Raji (cell line): ENCODE measurements around the gene AK3.

Experiments used
- POLR2A ChIP-seq: IDR thresholded peaks from 2 replicates; pipeline ENCODE4 v1.6.1; 2011; ENCODE audit warnings: low read depth, low read length, control low read depth; ENCODE audit not compliant: insufficient read depth

AK3 gene

DNA sequence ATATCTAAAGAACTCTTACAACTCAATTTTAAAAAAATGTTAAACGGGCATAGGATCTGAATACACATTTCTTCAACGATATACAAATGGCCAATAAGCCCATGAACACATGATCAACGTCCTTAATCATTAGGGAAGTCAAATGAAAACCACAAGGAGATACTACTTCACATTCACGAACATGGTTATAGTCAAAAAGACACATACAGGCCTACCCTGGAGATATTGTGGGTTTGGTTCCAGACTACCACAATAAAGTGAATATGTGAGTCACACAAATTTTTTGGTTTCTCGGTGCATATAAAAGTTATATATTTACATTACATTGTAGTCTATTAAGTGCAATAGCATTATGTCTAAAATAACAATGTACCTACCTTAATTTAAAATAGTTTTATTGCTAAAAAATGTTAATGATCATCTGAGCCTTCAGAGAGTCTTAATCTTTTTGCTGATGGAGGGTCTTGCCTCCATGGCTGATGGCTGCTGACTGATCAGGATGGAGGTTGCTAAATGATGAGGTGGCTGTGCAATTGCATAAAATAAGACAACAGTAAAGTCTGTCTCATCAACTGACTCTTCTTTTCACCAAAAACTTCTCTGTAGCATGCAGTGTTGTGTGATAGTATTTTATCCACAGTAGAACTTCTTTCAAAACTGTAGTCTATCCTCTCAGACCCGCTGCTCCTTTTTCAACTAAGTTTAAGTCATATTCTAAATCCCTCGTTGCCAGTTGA is 15.1 kb downstream of the AK3 start:
- TF ChIP-seq POLR2A: no peak

- TF ChIP-seq POLR2A: no peak
These were observed 19.3 kb downstream of the AK3 start for GRCh38 chr9:4721736-4722135.

DNA sequence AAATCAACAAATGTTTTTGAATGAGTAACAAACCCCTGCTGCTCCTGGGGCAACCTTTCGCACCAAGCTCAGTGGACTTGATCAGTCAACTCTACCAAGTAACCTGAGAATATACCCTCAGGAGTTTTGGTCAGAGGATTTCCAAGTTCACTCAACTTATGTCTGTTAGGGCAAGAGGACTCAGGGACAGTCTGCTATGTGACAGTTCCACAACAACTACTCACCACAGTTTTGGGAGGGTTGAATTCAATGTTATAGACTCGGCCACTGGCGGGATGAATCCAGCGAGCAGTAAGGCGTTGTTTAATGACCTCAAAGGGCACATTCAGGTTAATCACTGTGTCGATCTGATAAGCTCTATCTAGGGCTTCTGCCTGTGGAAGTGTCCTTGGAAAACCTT is 22.1 kb downstream of the AK3 start:
- no peak for TF ChIP-seq POLR2A

DNA sequence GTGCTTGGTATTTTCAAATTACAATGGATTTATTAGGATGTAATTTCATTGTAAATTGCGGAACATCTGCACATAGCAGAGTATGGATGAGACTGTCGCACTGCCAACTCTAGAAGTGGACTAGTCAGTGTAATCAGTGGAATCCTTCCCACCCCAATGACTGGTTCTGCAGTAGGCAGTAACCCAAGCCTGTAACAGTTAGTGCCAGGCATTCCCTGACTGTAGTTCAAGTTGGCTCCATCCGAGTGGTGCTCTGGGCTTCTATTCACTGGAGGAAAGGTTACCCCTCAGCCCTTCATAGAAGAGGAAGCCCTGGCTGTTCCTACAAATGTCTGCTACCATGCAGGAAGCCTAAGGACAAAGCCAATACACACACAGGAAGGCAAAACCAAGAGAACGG is 23.2 kb downstream of the AK3 start:
- TF ChIP-seq POLR2A: no peak

- TF ChIP-seq POLR2A: no peak
These were observed 24.8 kb downstream of the AK3 start for GRCh38 chr9:4716163-4716562.

DNA sequence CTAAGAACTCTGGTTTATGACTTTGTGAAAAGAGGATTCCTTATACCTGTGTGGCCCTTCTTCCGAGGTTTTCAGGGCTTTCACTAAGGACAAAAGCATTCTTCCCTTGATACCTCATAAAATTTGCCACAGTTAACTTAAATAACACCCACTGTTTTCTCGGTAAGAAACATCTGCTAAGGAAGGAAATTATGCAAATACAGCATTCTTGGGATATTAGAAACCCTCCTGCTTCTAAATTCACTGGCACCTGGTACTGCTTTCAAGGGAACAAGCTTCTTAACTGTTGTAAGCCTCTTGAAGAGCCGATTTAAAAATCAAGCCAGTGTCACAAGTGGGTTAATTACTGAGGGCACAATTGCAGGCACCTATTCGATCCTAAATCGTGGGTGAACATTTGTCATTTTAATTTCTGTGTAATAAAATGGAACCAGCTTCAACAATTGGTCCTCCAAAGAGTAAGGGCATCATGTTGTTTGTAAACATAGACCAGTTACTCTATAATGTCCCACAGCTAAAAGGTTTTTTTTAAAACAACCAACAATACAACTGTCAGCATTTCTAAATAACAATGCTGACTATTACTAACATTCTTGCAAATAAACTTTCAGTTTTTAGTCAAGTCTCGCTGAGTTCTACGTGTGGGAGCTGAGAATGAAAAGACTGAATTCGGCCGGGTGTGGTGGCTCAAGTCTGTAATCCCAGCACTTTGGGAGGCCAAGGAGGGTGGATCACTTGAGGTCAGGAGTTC is 26.6 kb downstream of the AK3 start:
- TF ChIP-seq POLR2A: no peak

DNA sequence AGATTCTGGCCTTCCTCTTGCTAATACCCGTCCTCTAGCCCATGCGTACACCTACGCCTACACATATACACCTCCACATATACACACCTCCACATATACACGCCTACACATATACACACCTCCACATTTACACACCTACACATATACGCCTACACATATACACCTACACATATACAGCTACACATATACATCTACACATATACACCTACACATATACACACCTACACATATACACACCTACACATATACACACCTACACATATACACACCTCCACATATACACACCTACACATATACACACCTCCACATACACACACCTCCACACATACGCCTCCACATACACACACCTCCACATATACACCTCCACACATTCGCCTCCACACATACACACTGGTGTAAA is 27.2 kb downstream of the AK3 start:
- no peak for TF ChIP-seq POLR2A

- TF ChIP-seq POLR2A: no peak
These were observed 31.6 kb downstream of the AK3 start for GRCh38 chr9:4709380-4709779.

GRCh38 chr9:4706971-4707622 is 33.9 kb downstream of the AK3 start:
- no peak for TF ChIP-seq POLR2A

DNA sequence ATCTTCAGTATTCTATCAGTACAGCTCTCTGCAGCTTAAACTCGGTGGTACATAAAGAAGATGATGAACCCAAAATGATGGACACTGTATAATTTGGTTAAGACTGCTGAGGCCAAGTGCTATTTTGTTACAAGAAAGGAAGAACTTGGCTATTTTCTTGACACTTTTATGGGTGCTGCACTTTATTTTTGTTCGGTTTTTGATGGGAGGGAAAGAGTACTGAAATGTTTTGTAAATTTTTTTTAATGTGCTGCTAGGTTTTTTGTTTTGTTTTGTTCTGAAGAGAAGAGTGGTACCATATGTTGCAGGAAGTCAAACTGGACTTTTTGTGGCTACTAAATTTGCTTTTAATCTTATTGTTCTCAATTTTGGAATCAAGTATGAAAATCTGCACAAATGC is 35.0 kb downstream of the AK3 start:
- TF ChIP-seq POLR2A: no peak

DNA sequence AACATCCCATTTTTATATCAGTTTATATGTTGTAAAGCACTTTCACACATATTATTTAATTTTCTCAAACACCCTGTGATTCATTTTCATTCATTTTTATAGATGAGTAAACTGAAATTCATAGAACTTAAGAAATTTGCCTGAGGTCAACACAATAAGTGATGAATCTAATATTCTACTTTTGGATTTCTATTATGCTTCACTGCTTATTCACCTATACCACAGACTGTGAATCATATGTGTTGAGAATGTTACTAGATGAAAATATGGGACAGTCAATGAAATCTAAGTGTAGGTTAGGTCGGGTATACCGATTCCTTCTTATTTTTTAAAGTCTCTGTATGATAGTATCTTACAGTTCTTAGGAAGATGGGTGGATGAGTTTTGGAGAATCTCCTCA is 36.9 kb downstream of the AK3 start:
- TF ChIP-seq POLR2A: no peak

GRCh38 chr9:4701526-4701925 is 39.5 kb downstream of the AK3 start:
- TF ChIP-seq POLR2A: no peak

- TF ChIP-seq POLR2A: no peak
These were observed 40.1 kb downstream of the AK3 start for GRCh38 chr9:4700932-4701331.

- TF ChIP-seq POLR2A: no peak
These were observed 40.9 kb downstream of the AK3 start for GRCh38 chr9:4700091-4700490.

DNA sequence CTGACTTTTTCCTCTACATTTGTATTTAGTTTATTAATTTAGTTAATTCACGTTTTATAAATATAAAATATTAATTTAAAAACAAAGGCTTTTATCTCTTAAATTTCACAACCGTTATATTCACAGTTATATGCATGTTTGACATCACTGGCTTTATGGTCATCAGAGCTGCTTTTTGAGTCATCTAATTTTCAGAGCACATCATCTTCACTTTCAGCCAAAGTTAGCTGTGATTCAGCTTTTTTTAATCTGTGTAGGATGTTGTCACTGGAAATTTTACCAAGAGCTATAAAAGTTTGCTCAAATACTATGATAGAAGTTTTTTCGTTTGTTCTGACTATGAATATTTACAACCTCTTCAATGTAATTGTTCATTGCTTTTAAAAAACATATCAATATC is 49.2 kb downstream of the AK3 start:
- TF ChIP-seq POLR2A: no peak

GRCh38 chr9:4690144-4690543 is 50.9 kb downstream of the AK3 start:
- no peak for TF ChIP-seq POLR2A
